AG09309 (cell line): ENCODE measurements around the gene TMEM238.

Source experiments
- DNase-seq: peaks from one replicate; pipeline ENCODE4 v3.0.0-alpha.2; 2010; ENCODE audit warnings: low read depth
- H3K4me3 ChIP-seq: 2 replicates; pipeline ENCODE4 v1.5.1; 2011; ENCODE audit warnings: mild to moderate bottlenecking, low read depth, low read length, moderate library complexity; ENCODE audit not compliant: control insufficient read depth
- TF ChIP-seq, protein P1 (sequence below): IDR thresholded peaks from 2 replicates; pipeline ENCODE4 v1.5.1; 2011; ENCODE audit warnings: mild to moderate bottlenecking, low read depth, low read length, inconsistent platforms; ENCODE audit not compliant: insufficient read depth, control insufficient read depth; ENCODE audit errors: missing control alignments

The TMEM238 gene

GRCh38 chr19:55347442-55348009, 36.6 kb downstream of the TMEM238 start:
- DNase-seq: no peak
- TF ChIP-seq, protein P1, sequence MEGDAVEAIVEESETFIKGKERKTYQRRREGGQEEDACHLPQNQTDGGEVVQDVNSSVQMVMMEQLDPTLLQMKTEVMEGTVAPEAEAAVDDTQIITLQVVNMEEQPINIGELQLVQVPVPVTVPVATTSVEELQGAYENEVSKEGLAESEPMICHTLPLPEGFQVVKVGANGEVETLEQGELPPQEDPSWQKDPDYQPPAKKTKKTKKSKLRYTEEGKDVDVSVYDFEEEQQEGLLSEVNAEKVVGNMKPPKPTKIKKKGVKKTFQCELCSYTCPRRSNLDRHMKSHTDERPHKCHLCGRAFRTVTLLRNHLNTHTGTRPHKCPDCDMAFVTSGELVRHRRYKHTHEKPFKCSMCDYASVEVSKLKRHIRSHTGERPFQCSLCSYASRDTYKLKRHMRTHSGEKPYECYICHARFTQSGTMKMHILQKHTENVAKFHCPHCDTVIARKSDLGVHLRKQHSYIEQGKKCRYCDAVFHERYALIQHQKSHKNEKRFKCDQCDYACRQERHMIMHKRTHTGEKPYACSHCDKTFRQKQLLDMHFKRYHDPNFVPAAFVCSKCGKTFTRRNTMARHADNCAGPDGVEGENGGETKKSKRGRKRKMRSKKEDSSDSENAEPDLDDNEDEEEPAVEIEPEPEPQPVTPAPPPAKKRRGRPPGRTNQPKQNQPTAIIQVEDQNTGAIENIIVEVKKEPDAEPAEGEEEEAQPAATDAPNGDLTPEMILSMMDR: no peak
- H3K4me3 ChIP-seq: no peak overlapping the region

GRCh38 chr19:55346725-55347441, 37.2 kb downstream of the TMEM238 start:
- DNase-seq: no peak
- TF ChIP-seq, protein P1: no peak
- H3K4me3 ChIP-seq: no peak overlapping the region

- no peak for DNase-seq
- TF ChIP-seq, protein P1: no peak
- H3K4me3 ChIP-seq: no peak overlapping the region
Observed at GRCh38 chr19:55345818-55346724, 38.0 kb downstream of the TMEM238 start.

DNA sequence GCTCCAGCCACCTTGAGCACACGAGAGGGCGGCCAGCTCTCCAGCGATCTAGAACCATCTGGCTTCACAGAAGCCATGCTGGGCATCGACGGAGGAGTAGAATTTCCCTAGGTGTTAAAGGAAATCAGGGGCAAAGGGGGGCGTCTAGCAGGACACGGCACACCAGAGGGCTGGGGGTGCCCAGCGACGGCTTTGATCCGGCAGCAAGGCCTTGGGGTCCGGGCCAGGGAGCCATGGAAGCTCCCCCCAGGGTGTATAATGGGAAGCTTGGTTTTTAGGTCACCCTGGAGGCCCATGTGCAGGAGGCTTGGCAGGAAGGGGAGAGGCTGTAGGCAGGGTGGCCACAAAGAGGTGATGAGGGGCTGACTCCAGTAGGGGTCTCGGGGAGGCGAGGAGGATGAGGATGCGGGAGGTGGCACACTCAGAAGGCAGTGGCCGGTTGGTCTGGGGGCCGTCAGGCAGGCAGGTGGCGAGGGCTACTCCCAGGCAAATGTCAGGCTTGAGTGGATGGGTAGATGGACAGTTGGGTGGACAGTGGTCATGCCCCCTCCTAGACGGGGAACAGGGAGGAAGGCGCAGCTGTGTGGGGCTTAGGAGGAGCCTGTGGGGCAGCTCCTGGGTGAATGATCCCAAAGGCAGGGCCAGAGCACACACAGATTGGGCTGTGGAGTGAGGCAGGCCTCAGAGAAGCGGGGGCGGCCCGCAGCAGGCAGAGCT, 38.8 kb downstream of the TMEM238 start:
- TF ChIP-seq, protein P1: no peak
- DNase-seq: no peak
- H3K4me3 ChIP-seq: no peak overlapping the region

DNA sequence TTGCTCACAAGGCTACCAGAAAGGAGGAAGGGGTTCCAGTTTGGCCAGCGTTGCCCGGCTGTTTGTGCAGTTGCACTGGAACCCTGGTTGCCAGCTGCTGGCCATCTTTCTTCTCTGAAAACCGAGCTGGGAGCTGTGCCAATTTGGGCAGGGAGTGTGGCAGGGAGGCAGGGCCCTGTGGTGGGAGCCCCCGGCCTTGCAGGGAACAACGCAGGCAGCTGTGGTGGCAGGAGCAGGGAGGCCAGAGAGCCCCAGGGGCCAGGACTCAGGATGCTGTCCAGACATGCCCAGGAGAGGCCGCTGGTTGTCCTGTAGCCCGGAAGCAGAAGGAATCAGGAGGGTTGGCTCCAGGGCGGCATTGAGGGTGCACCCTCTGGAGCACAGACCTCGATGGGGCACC, 39.6 kb downstream of the TMEM238 start:
- TF ChIP-seq, protein P1: no peak
- H3K4me3 ChIP-seq: no peak overlapping the region
- DNase-seq: no peak
